GM18909 (cell line): ENCODE data around the gene INF2.
A peak's percentile ranks its signal among the peaks of the same experiment; 100 is the strongest.
"Not testable (repeated sequence)": the region's sequence is repeated elsewhere in the genome, so short reads cannot be mapped to it uniquely, and the experiment has no call there.

Experiments
- ATAC-seq: cut with Tn5 transposase; IDR thresholded peaks from one replicate; pipeline ENCODE4 v1.9.1; 2021; ENCODE audit warnings: mild to moderate bottlenecking; ENCODE audit not compliant: unreplicated experiment, poor library complexity

The INF2 gene

GRCh38 chr14:104656014-104656714 lies 33.3 kb upstream of the INF2 start:
- ATAC-seq = no peak

- peak; percentile 47 for ATAC-seq
These were observed 32.3 kb upstream of the INF2 start for GRCh38 chr14:104657101-104657524.

- ATAC-seq = peak; percentile 33
These were observed 31.7 kb upstream of the INF2 start for GRCh38 chr14:104657563-104658324.

- ATAC-seq = no peak
These were observed 31.1 kb upstream of the INF2 start for GRCh38 chr14:104658325-104658712.

- ATAC-seq = no peak
These were observed 30.3 kb upstream of the INF2 start for GRCh38 chr14:104659146-104659545.

GRCh38 chr14:104659764-104660523 lies 29.5 kb upstream of the INF2 start:
- ATAC-seq = peak; percentile 22

- ATAC-seq = peak; percentile 48
These were observed 28.8 kb upstream of the INF2 start for GRCh38 chr14:104660597-104660996.

- no peak for ATAC-seq
These were observed 28.3 kb upstream of the INF2 start for GRCh38 chr14:104661086-104661485.

GRCh38 chr14:104661528-104662157 lies 27.8 kb upstream of the INF2 start:
- not testable (repeated sequence) for ATAC-seq

- ATAC-seq = not testable (repeated sequence)
These were observed 26.9 kb upstream of the INF2 start for GRCh38 chr14:104662472-104662871.

GRCh38 chr14:104664107-104664506 lies 25.3 kb upstream of the INF2 start:
- no peak for ATAC-seq

- no peak for ATAC-seq
These were observed 24.8 kb upstream of the INF2 start for GRCh38 chr14:104664588-104664987.

GRCh38 chr14:104665114-104665656 lies 24.2 kb upstream of the INF2 start:
- no peak for ATAC-seq

GRCh38 chr14:104665657-104666522 lies 23.5 kb upstream of the INF2 start:
- no peak for ATAC-seq

GRCh38 chr14:104666523-104666895 lies 22.9 kb upstream of the INF2 start:
- ATAC-seq = not testable (repeated sequence)

- no peak for ATAC-seq
These were observed 22.4 kb upstream of the INF2 start for GRCh38 chr14:104666981-104667380.

GRCh38 chr14:104669697-104670096 lies 19.7 kb upstream of the INF2 start:
- no peak for ATAC-seq

GRCh38 chr14:104671330-104671977 lies 18.0 kb upstream of the INF2 start:
- ATAC-seq = not testable (repeated sequence)

GRCh38 chr14:104672119-104672518 lies 17.3 kb upstream of the INF2 start:
- ATAC-seq = not testable (repeated sequence)
